Fibroblast of pulmonary artery (primary cell): ENCODE results near the gene FNBP1L.

Experiments
- DNase-seq: peaks from one replicate; pipeline ENCODE4 v3.0.0-alpha.2; 2010; ENCODE audit warnings: low read depth
- H3K4me3 ChIP-seq: replicated peaks from 2 replicates; pipeline ENCODE4 v1.5.1; 2011; ENCODE audit warnings: low read depth, mild to moderate bottlenecking, control low read depth, low read length, moderate library complexity
- TF ChIP-seq, protein P1 (sequence below): IDR thresholded peaks from 2 replicates; pipeline ENCODE4 v1.5.1; 2011; ENCODE audit warnings: mild to moderate bottlenecking, control low read depth, low read length, inconsistent platforms; ENCODE audit errors: missing control alignments

FNBP1L gene

DNA sequence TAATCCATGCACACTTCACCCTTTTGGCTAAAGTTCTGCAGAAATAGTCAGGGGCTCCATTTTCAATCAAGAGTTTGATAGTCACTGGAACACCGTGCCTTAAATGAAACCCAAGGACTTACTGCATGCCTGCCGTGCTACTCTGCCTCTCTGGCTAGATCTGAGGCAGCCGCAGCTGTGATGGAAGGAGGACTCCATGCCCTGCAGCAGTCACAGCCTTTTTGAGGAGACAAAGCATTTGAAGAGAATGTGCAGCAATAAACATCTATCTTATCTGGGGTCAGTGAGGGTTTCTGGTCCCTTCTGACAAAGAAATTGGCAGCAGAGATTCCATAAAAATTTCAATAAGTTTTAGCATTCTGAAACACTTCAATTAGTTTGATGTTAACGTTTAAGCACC lies 155.7 kb downstream of the FNBP1L start:
- H3K4me3 ChIP-seq = no peak overlapping the region
- TF ChIP-seq, protein P1, sequence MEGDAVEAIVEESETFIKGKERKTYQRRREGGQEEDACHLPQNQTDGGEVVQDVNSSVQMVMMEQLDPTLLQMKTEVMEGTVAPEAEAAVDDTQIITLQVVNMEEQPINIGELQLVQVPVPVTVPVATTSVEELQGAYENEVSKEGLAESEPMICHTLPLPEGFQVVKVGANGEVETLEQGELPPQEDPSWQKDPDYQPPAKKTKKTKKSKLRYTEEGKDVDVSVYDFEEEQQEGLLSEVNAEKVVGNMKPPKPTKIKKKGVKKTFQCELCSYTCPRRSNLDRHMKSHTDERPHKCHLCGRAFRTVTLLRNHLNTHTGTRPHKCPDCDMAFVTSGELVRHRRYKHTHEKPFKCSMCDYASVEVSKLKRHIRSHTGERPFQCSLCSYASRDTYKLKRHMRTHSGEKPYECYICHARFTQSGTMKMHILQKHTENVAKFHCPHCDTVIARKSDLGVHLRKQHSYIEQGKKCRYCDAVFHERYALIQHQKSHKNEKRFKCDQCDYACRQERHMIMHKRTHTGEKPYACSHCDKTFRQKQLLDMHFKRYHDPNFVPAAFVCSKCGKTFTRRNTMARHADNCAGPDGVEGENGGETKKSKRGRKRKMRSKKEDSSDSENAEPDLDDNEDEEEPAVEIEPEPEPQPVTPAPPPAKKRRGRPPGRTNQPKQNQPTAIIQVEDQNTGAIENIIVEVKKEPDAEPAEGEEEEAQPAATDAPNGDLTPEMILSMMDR = no peak
- DNase-seq = no peak
